Activated CD4-positive, alpha-beta T cell treated with anti-CD3 and anti-CD28 coated beads, Interleukin-10, Interleukin-2, amounts not matched to agents 100 ng/mL and 50 ng/mL, durations not matched to agents 16 hours and 8 hours (primary cell): ENCODE data around the gene SPRN.
"Not testable (repeated sequence)": the region's sequence is repeated elsewhere in the genome, so short reads cannot be mapped to it uniquely, and the experiment has no call there.

Experiments
- DNase-seq: peaks from one replicate; pipeline ENCODE4 v3.0.0-alpha.2; 2020

SPRN gene

GRCh38 chr10:133439517-133440461 lies 15.4 kb upstream of the SPRN start:
- no peak for DNase-seq

DNA sequence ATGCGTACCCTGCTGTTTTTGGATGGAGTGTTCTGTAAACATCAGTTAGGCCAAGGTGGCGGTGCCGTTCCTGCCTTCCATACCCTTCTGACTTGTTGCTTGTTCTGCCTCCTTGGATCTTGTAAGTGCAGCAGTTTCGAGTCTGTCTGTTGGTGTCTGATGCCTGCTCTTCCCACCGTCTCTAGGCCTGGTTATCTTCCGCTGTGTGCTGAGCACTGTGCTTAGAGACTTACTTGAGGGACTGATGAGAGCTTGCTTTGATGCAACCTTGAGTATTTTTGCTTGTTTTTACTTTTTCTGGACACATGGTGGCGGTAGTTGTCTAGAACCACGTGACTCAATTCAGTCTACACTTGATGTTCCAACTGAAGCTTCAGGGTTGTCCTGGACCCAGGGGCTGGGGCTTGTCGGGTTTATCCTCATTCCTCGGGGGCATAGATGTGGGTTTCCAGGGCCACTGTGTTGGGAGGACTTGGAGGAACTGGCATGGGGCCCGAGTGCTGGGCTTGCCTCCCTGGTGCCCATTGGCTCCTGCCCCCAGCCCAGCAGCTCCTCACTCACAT lies 14.4 kb upstream of the SPRN start:
- peak; percentile 64 for DNase-seq

GRCh38 chr10:133432789-133433188 lies 8.4 kb upstream of the SPRN start:
- not testable (repeated sequence) for DNase-seq

- DNase-seq, result not testable (repeated sequence)
Observed at GRCh38 chr10:133431888-133432613, 7.6 kb upstream of the SPRN start.

GRCh38 chr10:133429571-133429970 lies 5.1 kb upstream of the SPRN start:
- not testable (repeated sequence) for DNase-seq

DNA sequence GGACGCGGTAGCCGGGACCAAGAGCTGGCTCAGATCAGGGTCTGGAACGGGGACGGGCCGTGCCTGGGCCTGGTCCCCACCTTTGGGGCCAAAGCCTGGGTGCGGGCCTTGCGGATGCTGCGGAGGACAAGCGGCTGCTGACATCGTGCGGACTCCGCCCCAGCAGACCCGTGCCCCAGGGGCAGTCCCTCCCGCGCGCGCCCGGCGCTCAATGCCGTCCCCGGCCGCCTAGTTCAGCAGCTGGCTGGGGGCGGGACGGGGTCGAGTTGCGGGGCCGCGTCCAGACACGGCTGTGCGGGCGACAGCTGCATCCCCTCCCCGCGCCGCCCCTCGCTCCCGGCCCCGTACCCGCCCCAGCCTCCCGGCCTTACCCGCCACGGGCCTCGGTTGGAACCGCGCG lies 323 bp downstream of the SPRN start:
- not testable (repeated sequence) for DNase-seq

GRCh38 chr10:133422807-133423771 lies 1.3 kb downstream of the SPRN start:
- DNase-seq, result no peak

- no peak for DNase-seq
Observed at GRCh38 chr10:133422223-133422806, 2.1 kb downstream of the SPRN start.

DNA sequence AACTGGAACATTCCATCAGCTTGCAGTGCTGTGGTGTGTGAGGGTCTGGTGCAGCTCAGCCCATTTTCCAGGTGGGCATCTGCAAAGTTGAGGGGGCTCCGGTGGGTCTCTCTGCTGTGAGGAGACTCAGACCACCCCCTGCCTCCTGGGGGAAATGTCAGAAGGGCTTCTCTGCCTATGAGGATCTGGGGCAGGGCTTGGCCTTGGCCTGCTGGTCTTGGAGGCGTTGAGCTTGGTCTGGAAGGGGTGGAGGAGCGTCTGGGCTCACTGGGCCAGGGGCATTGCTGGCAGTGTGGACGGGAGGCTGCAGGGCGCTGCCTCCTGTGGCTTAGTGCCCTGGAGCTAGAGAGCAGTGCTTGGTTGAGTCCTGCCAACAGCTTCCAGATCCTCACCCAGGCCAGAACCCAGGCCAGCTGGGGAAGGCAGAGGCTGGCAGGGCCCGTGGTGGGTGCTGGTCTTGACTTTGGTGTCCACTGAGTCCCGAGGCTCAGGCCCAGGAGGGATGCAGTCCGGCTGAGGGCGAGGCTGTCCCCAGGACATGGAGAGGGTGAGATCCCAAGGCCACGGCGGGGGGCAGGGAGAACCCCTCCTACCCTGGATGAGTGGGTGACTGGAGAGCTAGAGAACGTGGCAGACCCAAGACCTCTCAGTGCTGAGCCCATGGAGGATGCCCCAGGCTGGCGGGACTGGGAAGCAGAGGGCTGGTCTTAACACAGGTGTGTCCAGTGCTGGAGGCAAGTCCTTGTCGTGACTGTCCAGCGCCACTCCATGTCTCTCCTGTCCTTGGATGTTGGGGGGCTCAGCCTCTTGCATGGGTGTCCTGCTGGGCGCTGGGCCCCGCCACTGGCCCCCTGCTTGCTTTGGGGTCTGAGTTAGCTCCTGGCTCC lies 2.8 kb downstream of the SPRN start:
- DNase-seq, result no peak

- DNase-seq, result no peak
Observed at GRCh38 chr10:133420579-133420978, 3.8 kb downstream of the SPRN start.

DNA sequence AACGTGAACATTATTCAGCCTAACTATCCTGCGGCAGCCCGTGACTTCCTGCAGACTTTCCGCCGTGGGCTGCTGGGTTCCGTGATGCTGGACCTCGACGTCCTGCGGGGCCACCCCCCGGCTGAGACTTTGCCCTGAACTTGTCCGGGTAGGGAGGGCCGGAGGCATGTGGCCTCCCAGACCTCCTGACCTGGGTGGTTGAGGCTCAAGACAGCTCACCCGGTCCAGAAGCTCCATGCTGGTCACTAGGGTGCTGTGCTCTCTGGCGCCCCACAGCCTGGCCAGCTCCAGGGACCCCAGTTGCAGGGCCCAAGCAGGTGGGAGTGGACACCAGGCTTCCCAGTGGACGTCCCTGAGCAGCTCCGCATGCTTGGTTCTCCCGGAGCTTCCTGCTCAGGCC lies 4.4 kb downstream of the SPRN start:
- DNase-seq, result no peak

DNA sequence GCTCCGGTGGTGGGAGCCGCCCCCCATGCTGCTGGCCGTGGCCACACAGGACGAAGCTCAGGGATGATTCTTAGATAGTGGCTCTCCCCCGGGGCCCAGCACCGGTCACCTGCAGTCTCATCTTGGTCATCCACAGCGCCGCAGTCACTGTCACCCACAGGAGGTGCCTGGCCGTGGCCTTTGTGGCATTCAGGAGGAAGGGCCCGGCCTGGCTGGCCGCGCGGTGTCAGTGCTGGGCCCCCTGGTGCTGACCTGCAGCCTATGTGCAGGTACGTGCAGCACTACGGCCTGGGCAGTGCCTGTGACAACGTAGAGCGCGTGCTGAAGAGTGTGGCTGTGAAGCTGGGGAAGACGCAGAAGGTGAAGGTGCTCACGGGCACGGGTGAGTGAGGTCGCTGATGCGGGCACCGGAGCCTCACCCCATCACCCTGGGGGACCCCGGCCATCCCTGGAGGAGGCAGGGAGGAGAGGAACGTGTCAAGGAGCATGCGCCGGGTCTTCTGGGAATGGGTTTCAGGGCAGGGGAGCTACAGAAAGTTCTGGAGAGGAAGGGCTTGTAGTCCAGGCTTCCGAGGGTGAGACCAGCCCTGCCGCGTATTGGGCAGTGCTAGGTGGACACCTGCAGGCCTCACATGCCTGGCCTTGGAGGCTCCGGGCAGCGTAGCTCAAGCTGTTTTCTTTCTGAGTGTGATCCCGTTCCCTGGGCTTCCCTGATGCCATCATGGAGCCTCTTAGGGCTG lies 5.0 kb downstream of the SPRN start:
- DNase-seq, result no peak

- no peak for DNase-seq
Observed at GRCh38 chr10:133418289-133418993, 6.0 kb downstream of the SPRN start.

- DNase-seq, result no peak
Observed at GRCh38 chr10:133415752-133416151, 8.7 kb downstream of the SPRN start.

- DNase-seq, result not testable (repeated sequence)
Observed at GRCh38 chr10:133414401-133414800, 10.0 kb downstream of the SPRN start.

GRCh38 chr10:133412381-133412711 lies 12.1 kb downstream of the SPRN start:
- DNase-seq, result no peak

DNA sequence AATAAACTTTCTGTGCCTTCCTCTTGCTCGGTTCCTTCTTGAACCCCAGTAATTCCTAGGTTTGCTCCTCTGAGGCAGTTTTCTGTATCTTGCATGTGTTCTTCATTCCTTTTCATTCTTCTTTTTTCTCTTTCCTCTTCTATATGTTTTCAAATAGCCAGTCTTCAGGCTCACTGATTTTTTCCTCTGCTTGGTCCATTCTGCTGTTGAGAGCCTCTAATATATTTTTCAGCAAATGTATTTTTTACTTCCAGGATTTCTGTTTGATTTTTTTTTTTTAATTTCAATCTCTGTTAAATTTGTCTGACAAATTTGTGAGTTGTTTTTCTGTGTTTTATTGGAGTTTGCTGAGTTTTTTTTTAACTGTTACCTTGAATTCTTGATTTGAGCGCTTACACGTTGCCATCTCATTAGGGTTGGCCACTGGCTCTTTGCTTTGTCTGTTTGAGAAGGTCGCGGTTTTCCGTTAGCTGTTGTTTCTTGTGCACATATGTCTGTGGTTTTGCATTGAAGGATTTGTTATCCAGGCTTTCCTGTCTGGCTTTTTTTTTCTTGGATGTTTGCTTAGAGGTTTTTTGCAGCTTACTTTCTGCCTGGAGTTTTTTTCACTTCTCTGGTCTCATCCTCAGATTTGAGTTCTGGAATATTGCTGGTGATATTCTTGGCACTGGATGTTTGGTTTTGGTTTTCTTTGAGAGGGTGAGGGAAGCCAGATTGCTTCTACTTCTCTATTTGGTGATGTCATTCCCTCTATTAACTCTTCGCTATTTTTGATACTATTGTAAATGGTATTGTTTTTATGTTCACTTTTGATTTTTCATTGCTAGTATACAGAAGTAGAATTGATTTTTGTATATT lies 12.7 kb downstream of the SPRN start:
- no peak for DNase-seq

DNA sequence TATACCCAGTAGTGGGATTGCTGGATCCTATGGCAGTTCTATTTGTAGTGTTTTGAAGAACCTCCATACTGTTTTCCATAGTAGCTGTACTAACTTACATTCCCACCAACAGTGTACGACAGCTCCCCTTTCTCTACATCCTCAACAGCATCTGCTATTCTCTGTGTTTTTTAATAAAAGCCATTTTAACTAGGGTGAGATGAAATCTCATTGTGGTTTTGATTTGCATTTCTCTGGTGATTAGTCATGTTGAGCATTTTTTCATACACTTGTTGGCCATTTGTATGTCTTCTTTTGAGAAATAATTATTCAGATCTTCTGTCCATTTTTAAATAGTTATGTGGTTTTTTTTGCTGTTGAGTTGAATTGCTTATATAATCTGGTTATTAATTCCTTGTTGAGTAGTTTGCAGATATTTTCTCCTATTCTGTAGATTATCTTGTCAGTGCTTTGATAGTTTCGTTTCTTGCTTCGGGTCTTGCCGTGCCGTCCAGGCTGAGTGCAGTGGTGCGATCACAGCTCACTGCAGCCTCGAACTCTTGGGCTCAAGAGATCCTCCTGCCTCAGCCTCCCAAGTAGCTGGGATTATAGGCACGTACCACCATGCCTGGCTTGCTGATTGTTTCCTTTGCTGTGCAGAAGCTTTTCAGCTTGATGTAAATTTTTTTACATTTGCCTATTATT lies 18.4 kb downstream of the SPRN start:
- no peak for DNase-seq
